Hindlimb muscle (tissue), 1 donor: Measurements from ENCODE around the gene WBP2NL. TPM values are rescaled to one million over a fixed set of nuclear protein-coding genes. Genes with fewer than 3 reads are reported as not detected.

Experiments used
- DNase-seq: peaks from one replicate; pipeline ENCODE4 v3.0.0-alpha.2; 2013
- polyA plus RNA-seq: library from polyadenylated mRNA; unstranded; fragments of 120-200 nt; gene quantifications from one replicate; pipeline ENCODE4 v1.2.1, GENCODE V29; 2013; ENCODE audit not compliant: insufficient read length

Gene WBP2NL
- polyA plus RNA-seq, 1 donor: 1.1 TPM

GRCh38 chr22:42074132-42074811 lies 75.7 kb downstream of the WBP2NL start, which contains the start of gene PHETA2:
Gene PHETA2 (plus strand): TSS chr22:42074248. CDS start chr22:42077294, 3,046 bp downstream.
- peak; percentile 80 for DNase-seq

- DNase-seq: no peak
Measured at GRCh38 chr22:42074846-42075676, 76.5 kb downstream of the WBP2NL start.

GRCh38 chr22:42076764-42077485 lies 78.3 kb downstream of the WBP2NL start:
- DNase-seq: no peak

GRCh38 chr22:42077486-42078125 lies 79.0 kb downstream of the WBP2NL start:
- no peak for DNase-seq

Other genes with a start within 250 kb of the WBP2NL start
- gene CCDC134, start 198.1 kb upstream of the WBP2NL start, polyA plus RNA-seq: 10.2 TPM
- gene SREBF2, start 165.7 kb upstream of the WBP2NL start, polyA plus RNA-seq: 83.4 TPM
- 1.1 TPM for gene SHISA8, start 83.7 kb upstream of the WBP2NL start, polyA plus RNA-seq
- 1.5 TPM for gene TNFRSF13C, start 72.0 kb upstream of the WBP2NL start, polyA plus RNA-seq
- 5.6 TPM for gene CENPM, start 51.6 kb upstream of the WBP2NL start, polyA plus RNA-seq
- gene SEPTIN3, start 29.3 kb upstream of the WBP2NL start, polyA plus RNA-seq: 0.63 TPM
- gene NAGA, start 72.0 kb downstream of the WBP2NL start, polyA plus RNA-seq: 19.9 TPM
- gene PHETA2, start 75.5 kb downstream of the WBP2NL start, polyA plus RNA-seq: 17.9 TPM
- gene SMDT1, start 80.9 kb downstream of the WBP2NL start, polyA plus RNA-seq: 75.1 TPM
- 75.3 TPM for gene NDUFA6, start 92.0 kb downstream of the WBP2NL start, polyA plus RNA-seq
- gene CYP2D6, start 132.0 kb downstream of the WBP2NL start, polyA plus RNA-seq: 1.4 TPM